Glutamatergic neuron (in vitro differentiated cells): ENCODE data around the gene ZNF830. TPM values are rescaled to one million over a fixed set of nuclear protein-coding genes. Genes with fewer than 3 reads are reported as not detected.
"Not testable (repeated sequence)": the region's sequence is repeated elsewhere in the genome, so short reads cannot be mapped to it uniquely, and the experiment has no call there.

ENCODE experiments used
- DNase-seq: peaks from one replicate; pipeline ENCODE4 v3.0.0; 2022
- H3K27ac Mint-ChIP-seq: one replicate; pipeline ENCODE4 v1.8.0; 2020; ENCODE audit warnings: mild to moderate bottlenecking, mixed read lengths, inconsistent platforms; ENCODE audit not compliant: unreplicated experiment
- H3K27me3 Mint-ChIP-seq: one replicate; pipeline ENCODE4 v1.8.0; 2020; ENCODE audit warnings: mild to moderate bottlenecking, moderate library complexity, mixed read lengths, inconsistent platforms; ENCODE audit not compliant: unreplicated experiment
- H3K36me3 Mint-ChIP-seq: one replicate; pipeline ENCODE4 v1.8.0; 2020; ENCODE audit warnings: mild to moderate bottlenecking, mixed read lengths, inconsistent platforms; ENCODE audit not compliant: unreplicated experiment
- H3K4me1 Mint-ChIP-seq: one replicate; pipeline ENCODE4 v1.8.0; 2020; ENCODE audit warnings: mild to moderate bottlenecking, low read depth, mixed read lengths, inconsistent platforms; ENCODE audit not compliant: unreplicated experiment
- H3K4me3 Mint-ChIP-seq: one replicate; pipeline ENCODE4 v1.8.0; 2020; ENCODE audit warnings: mild to moderate bottlenecking, mixed read lengths, inconsistent platforms; ENCODE audit not compliant: unreplicated experiment
- H3K9me3 Mint-ChIP-seq: one replicate; pipeline ENCODE4 v1.8.0; 2020; ENCODE audit warnings: mild to moderate bottlenecking, moderate library complexity, mixed read lengths, inconsistent platforms; ENCODE audit not compliant: unreplicated experiment
- CTCF ChIP-seq: fragments of 200-600 bp; sonication (generic); IDR thresholded peaks from one replicate; pipeline ENCODE4 v1.5.0; 2021; ENCODE audit not compliant: partially characterized antibody, unreplicated experiment
- total RNA-seq: library from RNA; stranded (reverse); fragmentation: NEBNext Ultra II Directional; extraction: Animal tissue kit (Norgen Biotek cat#: 25700); gene quantifications from one replicate; pipeline ENCODE4 v1.2.1, GENCODE V29; 2021; ENCODE audit not compliant: unreplicated experiment

The ZNF830 gene
- total RNA-seq, 1 donor from 2014 or later = 19.1 TPM

- no peak for TF ChIP-seq CTCF
- Mint-ChIP-seq H3K9me3 (no peaks in the 10 kb centered on the region), H3K27ac (no peak overlapping the region), H3K4me1 (no peaks in the 10 kb centered on the region), H3K4me3 (no peak overlapping the region), H3K27me3 (no peaks in the 10 kb centered on the region), H3K36me3 (no peaks in the 10 kb centered on the region)
- DNase-seq = no peak
Observed at GRCh38 chr17:34926661-34927060, 34.7 kb upstream of the ZNF830 start.

- H3K4me3 Mint-ChIP-seq = no peak overlapping the region
- no peak for TF ChIP-seq CTCF
- H3K27me3 Mint-ChIP-seq = peaks cover 1% of the 10 kb centered on the region
- no peak for DNase-seq
- no peaks in the 10 kb centered on the region for H3K36me3 Mint-ChIP-seq
- H3K9me3 Mint-ChIP-seq = no peaks in the 10 kb centered on the region
- no peak overlapping the region for H3K27ac Mint-ChIP-seq
- no peaks in the 10 kb centered on the region for H3K4me1 Mint-ChIP-seq
Observed at GRCh38 chr17:34930283-34930682, 31.1 kb upstream of the ZNF830 start.

- H3K4me1 Mint-ChIP-seq, H3K27ac Mint-ChIP-seq, H3K36me3 Mint-ChIP-seq, H3K9me3 Mint-ChIP-seq, H3K27me3 Mint-ChIP-seq, DNase-seq, H3K4me3 Mint-ChIP-seq: not testable (repeated sequence)
Observed at GRCh38 chr17:34950780-34951179, 10.6 kb upstream of the ZNF830 start.

- no peak for TF ChIP-seq CTCF
- H3K9me3 Mint-ChIP-seq = peaks cover 7% of the 10 kb centered on the region
- H3K4me1 Mint-ChIP-seq = peaks cover 5% of the 10 kb centered on the region
- peaks cover 5% of the 10 kb centered on the region for H3K27me3 Mint-ChIP-seq
- H3K36me3 Mint-ChIP-seq = no peaks in the 10 kb centered on the region
- H3K27ac Mint-ChIP-seq = no peak overlapping the region
- no peak for DNase-seq
- no peak overlapping the region for H3K4me3 Mint-ChIP-seq
Observed at GRCh38 chr17:34958438-34958837, 2.9 kb upstream of the ZNF830 start.

GRCh38 chr17:34974179-34974578, 12.8 kb downstream of the ZNF830 start:
- Mint-ChIP-seq H3K9me3 (no peaks in the 10 kb centered on the region), H3K36me3 (no peaks in the 10 kb centered on the region), H3K27me3 (peaks cover 3% of the 10 kb centered on the region), H3K4me1 (no peaks in the 10 kb centered on the region), H3K27ac (no peak overlapping the region), H3K4me3 (no peak overlapping the region)
- DNase-seq = no peak
- TF ChIP-seq CTCF = no peak
